HG03064 (cell line): Measurements from ENCODE around the gene WDR18.

Source experiments
- ATAC-seq: cut with Tn5 transposase; IDR thresholded peaks from one replicate; pipeline ENCODE4 v1.9.1; 2021; ENCODE audit warnings: low read depth; ENCODE audit not compliant: unreplicated experiment

WDR18 gene

GRCh38 chr19:984165-984967, at the start of gene WDR18:
WDR18 (plus strand) TSS chr19:984345; CDS start chr19:984354, 9 bp downstream.
- ATAC-seq = no peak

- no peak for ATAC-seq
Measured at GRCh38 chr19:934865-935479, 49.2 kb upstream of the WDR18 start.

GRCh38 chr19:936175-936546, 48.0 kb upstream of the WDR18 start:
- ATAC-seq = no peak

GRCh38 chr19:937259-937694, 46.9 kb upstream of the WDR18 start:
- ATAC-seq = no peak

- no peak for ATAC-seq
Measured at GRCh38 chr19:938233-938923, 45.8 kb upstream of the WDR18 start.

- no peak for ATAC-seq
Measured at GRCh38 chr19:939439-939838, 44.7 kb upstream of the WDR18 start.

- no peak for ATAC-seq
Measured at GRCh38 chr19:939922-940321, 44.2 kb upstream of the WDR18 start.

- peak; percentile 52 for ATAC-seq
Measured at GRCh38 chr19:940591-941291, 43.4 kb upstream of the WDR18 start.

GRCh38 chr19:941292-942132, 42.6 kb upstream of the WDR18 start:
- ATAC-seq = no peak

GRCh38 chr19:942133-942645, 42.0 kb upstream of the WDR18 start:
- ATAC-seq = no peak

GRCh38 chr19:943551-944170, 40.5 kb upstream of the WDR18 start:
- ATAC-seq = no peak

GRCh38 chr19:944171-944567, 40.0 kb upstream of the WDR18 start:
- no peak for ATAC-seq

- no peak for ATAC-seq
Measured at GRCh38 chr19:944663-945241, 39.4 kb upstream of the WDR18 start.

GRCh38 chr19:945401-946252, 38.5 kb upstream of the WDR18 start:
- ATAC-seq = no peak

GRCh38 chr19:947090-947706, 36.9 kb upstream of the WDR18 start:
- ATAC-seq = peak; percentile 11

- peak; percentile 56 for ATAC-seq
Measured at GRCh38 chr19:947707-948539, 36.2 kb upstream of the WDR18 start.
